Measurements from ENCODE around the gene ATP2B3. TPM values are rescaled to one million over a fixed set of nuclear protein-coding genes. Genes with fewer than 3 reads are reported as not detected.

The ATP2B3 gene
- total and polyA plus RNA-seq, 2 experiments from 2014 or later, result 0.21 to 0.42 TPM

DNA sequence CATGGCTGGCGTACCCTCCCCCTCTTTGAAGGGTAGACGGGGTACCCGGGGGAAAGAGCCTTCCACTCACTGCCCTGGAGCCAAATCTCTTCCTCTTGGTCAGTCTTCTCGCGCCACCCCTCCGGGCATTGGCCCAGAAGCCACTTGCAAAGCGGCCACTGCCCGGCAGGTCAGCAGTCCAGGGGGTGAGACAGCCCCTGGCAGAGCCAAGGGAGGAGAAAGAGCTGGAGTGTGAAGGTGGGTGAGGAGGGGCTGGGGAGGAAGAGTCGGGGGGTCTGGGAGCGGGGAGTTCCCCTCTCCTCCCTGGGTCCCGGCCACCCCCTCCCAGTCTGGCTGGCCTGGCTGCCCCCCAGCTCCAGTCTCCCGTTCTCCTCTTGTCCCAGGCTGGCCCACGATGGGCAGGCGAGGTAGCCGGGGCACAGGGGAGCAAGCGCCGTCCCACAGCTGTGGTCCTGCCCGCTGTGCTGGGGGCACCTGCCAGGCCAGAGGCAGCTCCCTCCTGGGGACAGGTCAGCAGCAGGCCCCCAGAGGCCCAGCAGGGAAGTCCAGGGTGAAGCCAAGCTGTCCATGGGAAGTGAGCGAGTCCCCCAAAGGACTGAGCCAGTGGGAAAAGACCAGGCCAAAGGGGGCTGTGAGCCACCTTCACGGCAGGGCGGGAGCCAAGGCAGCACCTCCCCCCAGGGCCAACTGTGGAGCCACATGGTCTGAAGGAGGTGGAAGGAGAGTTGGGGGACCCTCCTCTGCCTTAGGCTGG is 108.0 kb downstream of the ATP2B3 start:
- Histone ChIP-seq H3K9me3 (ENCODE audit: low read depth) (no peaks in the 10 kb centered on the region), H3K27ac (no peak overlapping the region), H3K4me1 (ENCODE audit: low read depth) (no peaks in the 10 kb centered on the region), H3K4me3 (no peak overlapping the region), H3K27me3 (no peaks in the 10 kb centered on the region), H3K36me3 (no peaks in the 10 kb centered on the region)
- DNase-seq (ENCODE audit: low read depth in 1 of 2, low spot score in 1 of 2), result no peak
- TF ChIP-seq, protein P1, sequence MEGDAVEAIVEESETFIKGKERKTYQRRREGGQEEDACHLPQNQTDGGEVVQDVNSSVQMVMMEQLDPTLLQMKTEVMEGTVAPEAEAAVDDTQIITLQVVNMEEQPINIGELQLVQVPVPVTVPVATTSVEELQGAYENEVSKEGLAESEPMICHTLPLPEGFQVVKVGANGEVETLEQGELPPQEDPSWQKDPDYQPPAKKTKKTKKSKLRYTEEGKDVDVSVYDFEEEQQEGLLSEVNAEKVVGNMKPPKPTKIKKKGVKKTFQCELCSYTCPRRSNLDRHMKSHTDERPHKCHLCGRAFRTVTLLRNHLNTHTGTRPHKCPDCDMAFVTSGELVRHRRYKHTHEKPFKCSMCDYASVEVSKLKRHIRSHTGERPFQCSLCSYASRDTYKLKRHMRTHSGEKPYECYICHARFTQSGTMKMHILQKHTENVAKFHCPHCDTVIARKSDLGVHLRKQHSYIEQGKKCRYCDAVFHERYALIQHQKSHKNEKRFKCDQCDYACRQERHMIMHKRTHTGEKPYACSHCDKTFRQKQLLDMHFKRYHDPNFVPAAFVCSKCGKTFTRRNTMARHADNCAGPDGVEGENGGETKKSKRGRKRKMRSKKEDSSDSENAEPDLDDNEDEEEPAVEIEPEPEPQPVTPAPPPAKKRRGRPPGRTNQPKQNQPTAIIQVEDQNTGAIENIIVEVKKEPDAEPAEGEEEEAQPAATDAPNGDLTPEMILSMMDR (IDR thresholded peaks at IDR 0.05; ENCODE audit: low read depth, low read length), result no peak

DNA sequence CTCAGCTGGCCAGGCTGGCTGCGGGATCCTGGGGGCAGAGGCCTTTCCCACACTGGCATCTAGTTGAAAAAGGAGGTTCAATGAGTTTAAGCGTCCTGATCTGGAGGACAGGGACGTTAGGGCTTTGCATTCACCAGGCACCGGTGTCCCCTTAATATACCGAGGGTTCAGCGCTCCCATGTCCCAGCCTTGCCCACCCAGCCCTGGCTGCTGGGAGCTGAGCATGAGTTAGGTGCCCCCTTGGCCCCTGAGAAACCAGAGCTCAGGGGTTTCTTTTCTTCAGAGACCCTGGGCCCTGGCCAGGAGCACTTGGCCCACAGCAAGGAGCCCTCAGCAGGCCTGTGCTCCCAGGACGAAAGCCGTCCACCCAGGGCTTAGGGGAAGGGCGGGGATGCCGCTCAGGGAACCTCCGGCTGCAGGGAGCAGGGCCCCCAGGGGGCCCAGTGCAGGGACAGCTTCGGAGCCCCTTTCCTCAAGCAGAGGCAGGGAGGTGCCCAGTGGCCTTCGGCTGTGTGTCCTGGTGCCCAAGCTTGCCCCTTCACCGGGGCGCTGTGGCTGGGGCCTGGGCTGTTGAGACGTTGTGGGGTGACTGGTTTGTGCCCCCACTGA is 108.7 kb downstream of the ATP2B3 start:
- Histone ChIP-seq H3K4me3 (no peak overlapping the region), H3K36me3 (no peaks in the 10 kb centered on the region), H3K27ac (no peak overlapping the region), H3K4me1 (ENCODE audit: low read depth) (no peaks in the 10 kb centered on the region), H3K27me3 (no peaks in the 10 kb centered on the region), H3K9me3 (ENCODE audit: low read depth) (no peaks in the 10 kb centered on the region)
- TF ChIP-seq, protein P1 (IDR thresholded peaks at IDR 0.05; ENCODE audit: low read depth, low read length), result no peak
- DNase-seq (ENCODE audit: low read depth in 1 of 2, low spot score in 1 of 2), result no peak

DNA sequence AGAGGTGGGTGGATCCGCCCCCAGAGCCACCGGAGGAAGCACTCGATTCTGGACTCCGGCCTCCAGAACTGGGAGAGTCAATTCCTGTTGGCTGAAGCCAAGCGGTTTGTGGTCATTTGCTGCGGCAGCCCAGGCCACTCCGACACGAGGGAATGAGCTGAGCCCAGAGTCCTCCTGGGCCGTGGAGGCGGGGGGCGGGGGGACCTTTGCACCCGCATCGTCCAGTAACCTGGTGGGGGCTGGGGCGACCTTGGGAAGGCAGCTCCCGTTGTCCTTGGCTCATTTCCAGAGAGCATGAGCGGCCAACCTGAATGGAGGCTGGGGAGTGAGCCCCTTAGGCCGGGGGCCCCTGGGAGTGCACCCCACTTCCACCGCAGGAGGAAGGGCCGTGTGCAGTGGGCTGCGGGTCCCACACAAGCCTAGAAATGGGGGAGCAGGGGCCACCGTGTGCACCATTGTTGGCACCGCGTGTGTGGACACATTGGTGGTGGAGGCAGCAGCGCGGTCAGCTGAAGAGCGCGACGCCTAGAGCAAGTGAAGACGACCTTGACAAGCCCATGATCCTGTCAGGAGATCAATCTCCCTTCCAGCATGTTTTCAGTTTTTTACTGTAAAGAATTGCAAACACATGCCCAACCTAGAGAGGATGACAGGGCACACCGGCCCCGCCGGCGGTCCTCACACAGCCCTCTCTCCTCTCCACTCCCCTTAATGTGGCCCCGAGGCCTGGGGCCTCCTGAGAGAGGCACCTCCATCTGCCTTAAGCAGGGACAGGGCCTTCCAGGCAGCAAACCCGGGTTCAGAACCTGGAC is 109.6 kb downstream of the ATP2B3 start:
- H3K27me3 ChIP-seq, result no peaks in the 10 kb centered on the region
- no peak overlapping the region for H3K4me3 ChIP-seq
- TF ChIP-seq, protein P1 (IDR thresholded peaks at IDR 0.05; ENCODE audit: low read depth, low read length), result no peak
- DNase-seq (ENCODE audit: low read depth in 1 of 2, low spot score in 1 of 2), result no peak
- no peak overlapping the region for H3K27ac ChIP-seq
- H3K4me1 ChIP-seq (ENCODE audit: low read depth), result no peaks in the 10 kb centered on the region
- no peaks in the 10 kb centered on the region for H3K36me3 ChIP-seq
- H3K9me3 ChIP-seq (ENCODE audit: low read depth), result no peaks in the 10 kb centered on the region

DNA sequence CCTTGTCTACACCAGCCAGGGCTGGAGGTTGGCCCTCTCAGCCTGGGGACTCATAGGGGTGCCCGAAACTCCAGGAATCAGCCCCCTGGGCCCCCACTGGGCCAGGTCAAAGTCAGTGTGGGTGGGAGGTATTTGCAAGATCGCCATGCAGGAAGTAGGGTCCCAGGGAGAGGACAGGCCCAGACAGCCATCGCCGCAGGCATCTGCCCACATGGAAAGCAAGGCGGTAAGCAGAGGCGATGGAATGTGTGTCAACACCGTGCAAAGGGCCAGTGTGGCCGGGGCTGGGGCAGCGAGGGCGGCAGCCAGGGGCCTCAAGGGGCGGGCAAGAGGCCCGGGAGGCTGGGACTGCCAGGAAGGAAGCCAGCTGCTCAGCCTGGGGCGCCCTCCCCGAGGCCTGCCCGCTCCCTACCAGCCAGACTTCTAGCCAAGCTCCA is 110.3 kb downstream of the ATP2B3 start:
- Histone ChIP-seq H3K27me3 (no peaks in the 10 kb centered on the region), H3K4me3 (no peak overlapping the region), H3K4me1 (ENCODE audit: low read depth) (no peaks in the 10 kb centered on the region), H3K27ac (no peak overlapping the region), H3K9me3 (ENCODE audit: low read depth) (no peaks in the 10 kb centered on the region), H3K36me3 (no peaks in the 10 kb centered on the region)
- TF ChIP-seq, protein P1 (IDR thresholded peaks at IDR 0.05; ENCODE audit: low read depth, low read length), result no peak
- no peak for DNase-seq (ENCODE audit: low read depth in 1 of 2, low spot score in 1 of 2)

DNA sequence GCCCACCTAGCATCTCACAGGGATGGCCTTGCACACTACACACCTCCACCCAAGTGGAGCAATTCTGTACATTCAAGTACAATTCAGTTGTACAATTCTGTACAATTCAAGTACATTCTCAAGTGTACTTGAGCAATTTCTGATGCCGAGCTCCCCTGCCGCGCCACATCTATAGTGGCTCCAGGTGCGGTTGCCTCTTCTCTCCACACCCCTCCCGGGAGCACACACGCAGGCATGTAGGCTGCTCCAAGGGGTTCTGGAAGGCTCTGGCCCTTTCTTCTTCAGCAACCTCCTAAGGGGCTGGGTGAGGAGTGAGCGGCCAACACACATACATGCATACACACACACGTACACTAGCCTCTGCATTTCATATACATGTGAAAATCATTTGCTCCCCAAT is 110.7 kb downstream of the ATP2B3 start:
- TF ChIP-seq, protein P1 (IDR thresholded peaks at IDR 0.05; ENCODE audit: low read depth, low read length), result no peak
- no peaks in the 10 kb centered on the region for H3K27me3 ChIP-seq
- H3K4me1 ChIP-seq (ENCODE audit: low read depth), result no peaks in the 10 kb centered on the region
- DNase-seq (ENCODE audit: low read depth in 1 of 2, low spot score in 1 of 2), result no peak
- H3K4me3 ChIP-seq, result no peak overlapping the region
- no peaks in the 10 kb centered on the region for H3K36me3 ChIP-seq
- H3K9me3 ChIP-seq (ENCODE audit: low read depth), result no peaks in the 10 kb centered on the region
- no peak overlapping the region for H3K27ac ChIP-seq
